ENCODE results near the gene LRP1.

Gene LRP1

GRCh38 chr12:57229046-57229633, 100.9 kb downstream of the LRP1 start:
- DNase-seq = no peak

- peak; percentile 91 for DNase-seq
These were observed 101.5 kb downstream of the LRP1 start, which contains the start of gene SHMT2 for GRCh38 chr12:57229634-57230380. TSS of gene SHMT2 (plus strand) at chr12:57229711. CDS start at chr12:57229779, 68 bp downstream.

DNA sequence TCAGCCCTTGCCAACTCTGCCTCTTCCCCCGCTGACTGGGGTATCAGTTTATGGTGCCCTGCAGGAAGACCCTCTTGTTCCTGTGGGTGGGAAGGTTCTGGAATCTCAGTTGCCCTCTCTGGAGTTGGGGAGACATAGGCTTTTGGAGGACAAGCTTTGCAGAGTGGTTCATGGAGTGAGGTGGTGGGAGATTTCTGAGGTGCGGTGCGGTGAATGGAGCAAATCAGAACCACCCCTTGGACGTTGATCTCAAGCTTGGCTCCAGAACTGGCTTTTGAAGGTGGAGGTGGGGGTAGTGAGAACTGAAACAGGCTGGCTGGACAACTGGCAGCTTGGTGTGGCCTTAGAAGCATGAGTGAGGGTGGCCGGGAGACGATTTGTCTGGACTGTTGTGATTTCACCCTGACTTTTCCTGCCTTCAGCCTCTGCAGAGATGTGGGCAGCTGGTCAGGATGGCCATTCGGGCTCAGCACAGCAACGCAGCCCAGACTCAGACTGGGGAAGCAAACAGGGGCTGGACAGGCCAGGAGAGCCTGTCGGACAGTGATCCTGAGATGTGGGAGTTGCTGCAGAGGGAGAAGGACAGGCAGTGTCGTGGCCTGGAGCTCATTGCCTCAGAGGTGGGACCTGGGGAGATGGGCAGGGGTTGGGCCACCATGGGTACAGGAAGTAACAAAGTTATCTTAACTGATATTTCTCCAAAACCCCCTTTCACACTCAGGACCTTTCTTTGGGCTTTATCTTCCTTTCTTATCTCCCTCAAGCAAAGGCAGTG, 102.3 kb downstream of the LRP1 start:
- DNase-seq = no peak

DNA sequence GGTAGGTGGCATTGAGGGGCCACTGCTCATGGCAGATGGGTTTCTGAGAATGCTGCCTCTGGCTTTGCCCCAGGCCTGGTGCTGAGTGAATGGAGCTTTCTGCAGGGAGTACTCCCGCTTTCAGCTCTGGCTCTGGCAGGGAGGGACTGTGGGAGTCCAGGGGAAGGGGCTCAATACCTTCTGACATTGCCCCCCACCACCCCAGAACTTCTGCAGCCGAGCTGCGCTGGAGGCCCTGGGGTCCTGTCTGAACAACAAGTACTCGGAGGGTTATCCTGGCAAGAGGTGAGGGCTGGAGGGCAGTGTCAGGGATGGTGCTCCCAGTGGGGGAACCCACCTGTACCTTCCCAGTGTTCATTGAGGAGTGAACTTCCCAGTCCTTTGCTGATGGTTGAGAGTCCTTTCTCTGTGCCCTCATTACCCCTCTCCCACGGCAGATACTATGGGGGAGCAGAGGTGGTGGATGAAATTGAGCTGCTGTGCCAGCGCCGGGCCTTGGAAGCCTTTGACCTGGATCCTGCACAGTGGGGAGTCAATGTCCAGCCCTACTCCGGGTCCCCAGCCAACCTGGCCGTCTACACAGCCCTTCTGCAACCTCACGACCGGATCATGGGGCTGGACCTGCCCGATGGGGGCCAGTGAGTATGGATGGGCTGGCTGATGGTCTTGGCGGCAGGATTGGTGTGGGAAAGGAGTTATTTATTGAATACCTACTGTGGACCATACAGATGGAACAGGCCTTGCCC, 103.2 kb downstream of the LRP1 start:
- no peak for DNase-seq

DNA sequence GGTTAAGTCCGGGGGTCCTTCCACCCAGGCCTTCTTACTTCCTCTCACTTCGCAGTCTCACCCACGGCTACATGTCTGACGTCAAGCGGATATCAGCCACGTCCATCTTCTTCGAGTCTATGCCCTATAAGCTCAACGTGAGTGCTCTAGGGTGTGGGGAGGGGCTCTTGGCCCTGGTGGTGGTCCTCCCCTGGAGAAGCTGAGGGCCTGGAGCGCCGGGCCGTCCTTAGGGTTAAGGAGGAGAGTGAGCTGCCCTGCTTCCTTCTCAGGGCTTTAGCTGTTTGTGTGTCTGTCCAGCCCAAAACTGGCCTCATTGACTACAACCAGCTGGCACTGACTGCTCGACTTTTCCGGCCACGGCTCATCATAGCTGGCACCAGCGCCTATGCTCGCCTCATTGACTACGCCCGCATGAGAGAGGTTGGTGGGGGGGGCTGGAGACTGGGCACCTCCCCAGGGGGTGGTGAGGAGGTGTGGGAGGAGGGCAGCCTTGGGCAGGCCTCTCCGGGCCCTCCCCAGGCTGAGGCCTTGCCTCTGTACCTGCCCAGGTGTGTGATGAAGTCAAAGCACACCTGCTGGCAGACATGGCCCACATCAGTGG, 104.0 kb downstream of the LRP1 start:
- no peak for DNase-seq

GRCh38 chr12:57233357-57234232, 105.3 kb downstream of the LRP1 start:
- DNase-seq = peak; percentile 68

- DNase-seq = no peak
These were observed 105.9 kb downstream of the LRP1 start for GRCh38 chr12:57234233-57234570.

- no peak for DNase-seq
These were observed 106.3 kb downstream of the LRP1 start for GRCh38 chr12:57234571-57235016.

- peak; percentile 71 for DNase-seq
These were observed 106.9 kb downstream of the LRP1 start for GRCh38 chr12:57235017-57235727.

DNA sequence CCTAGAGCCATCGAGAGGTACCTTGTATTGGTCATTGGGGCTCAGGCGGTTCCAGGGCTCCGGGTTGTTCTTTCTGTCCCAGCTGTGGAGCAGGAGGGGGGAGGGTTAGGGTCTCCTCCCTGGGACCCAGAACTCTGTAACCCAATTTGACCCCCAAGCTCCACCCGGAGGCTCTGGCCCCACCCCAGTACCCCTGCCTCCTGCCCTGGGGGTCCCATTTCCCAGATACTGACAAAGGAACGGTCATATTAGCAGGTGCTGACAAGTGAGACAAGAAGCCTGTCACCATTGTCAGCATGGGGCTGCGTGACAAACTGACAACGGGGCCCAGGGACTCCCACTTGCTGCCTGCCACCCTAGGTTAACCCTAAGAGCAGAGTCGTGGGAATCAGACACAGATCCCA, 107.4 kb downstream of the LRP1 start:
- DNase-seq = no peak

GRCh38 chr12:57236201-57236924, 108.1 kb downstream of the LRP1 start:
- no peak for DNase-seq

GRCh38 chr12:57236925-57237595, 108.8 kb downstream of the LRP1 start:
- DNase-seq = no peak

- no peak for DNase-seq
These were observed 109.3 kb downstream of the LRP1 start for GRCh38 chr12:57237596-57237931.

GRCh38 chr12:57237932-57238853, 109.9 kb downstream of the LRP1 start:
- DNase-seq = no peak

DNA sequence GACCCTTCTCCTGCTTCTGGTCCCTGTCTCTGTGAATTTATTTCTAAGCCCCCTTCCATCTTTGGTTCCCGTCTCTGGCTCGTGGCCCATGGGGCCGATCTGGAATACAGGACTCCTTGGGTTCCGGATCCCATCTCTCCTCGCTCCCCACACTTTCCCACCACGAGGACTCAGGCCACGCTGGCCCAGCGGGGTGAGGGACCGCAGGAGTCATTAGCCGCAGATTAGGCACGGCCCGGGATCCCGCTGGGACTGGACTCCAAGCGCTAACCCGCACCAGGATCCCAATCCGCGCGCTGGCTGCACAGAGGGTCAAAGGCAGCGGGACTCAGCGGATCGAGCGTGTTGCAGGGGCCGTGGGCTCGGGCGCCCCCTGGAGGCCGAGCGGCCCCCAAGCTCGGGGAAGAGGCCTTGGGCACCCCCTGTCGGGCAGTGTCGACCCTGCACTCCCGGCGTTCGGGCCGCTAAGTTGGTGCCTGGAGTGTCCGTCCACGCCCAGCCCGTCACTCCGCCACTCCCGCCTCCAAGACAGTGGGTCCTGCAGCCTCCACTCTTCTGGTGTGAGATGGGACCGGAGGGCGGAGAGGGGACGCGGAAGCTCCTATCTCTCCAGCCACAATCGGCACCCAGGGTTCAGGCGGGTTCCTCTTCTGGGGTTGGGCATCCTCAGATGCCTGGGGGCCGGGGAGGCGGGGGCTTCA, 110.7 kb downstream of the LRP1 start:
- peak; percentile 59 for DNase-seq

GRCh38 chr12:57239587-57240065, 111.3 kb downstream of the LRP1 start:
- DNase-seq = no peak

DNA sequence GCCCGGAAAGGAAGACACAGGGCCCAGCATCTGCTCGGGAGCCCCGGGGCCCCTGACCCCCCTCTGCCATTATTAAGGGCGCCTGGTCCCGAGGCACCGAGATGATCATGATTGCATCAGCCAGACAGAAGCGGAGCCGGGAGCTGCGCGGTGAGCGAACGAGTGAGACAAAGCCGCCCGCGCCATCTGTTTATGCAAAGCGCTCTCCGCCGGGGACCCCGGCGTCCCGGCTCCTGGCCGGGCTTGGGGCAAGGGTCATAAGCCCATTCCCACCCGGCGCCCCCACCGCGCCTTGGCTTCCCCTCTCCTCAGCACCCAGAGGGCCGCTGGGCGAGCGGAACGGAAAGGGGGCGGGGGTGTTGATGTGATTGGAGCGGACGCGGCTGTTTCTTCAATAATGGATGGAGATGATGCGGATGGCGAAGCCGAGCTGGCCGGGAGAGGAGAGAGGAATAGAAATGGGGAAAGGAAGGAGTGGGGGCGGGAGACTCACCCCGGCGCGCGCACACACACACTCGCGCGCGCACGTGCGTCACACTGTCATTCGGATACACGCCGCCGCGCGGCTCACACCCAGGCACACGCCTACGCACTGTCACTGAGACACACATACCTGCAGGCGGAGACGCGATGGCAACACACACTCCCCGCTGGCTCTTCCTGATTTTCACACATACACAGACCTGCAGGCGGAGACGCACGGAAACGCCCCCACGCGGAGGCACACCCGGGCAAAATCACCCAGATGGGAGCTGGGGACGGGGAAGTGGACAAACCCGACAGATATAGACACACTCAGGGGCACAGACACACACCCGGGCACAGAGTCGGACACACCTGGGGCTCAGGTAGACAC, 112.0 kb downstream of the LRP1 start:
- DNase-seq = no peak

All from NCI-H226 (cell line).